OCI-LY3 (cell line): ENCODE measurements around the gene RGL1.

Experiments used
- EZH2phosphoT487 ChIP-seq: fragments of 200-600 bp; shearing (Covaris generic); IDR thresholded peaks from 2 replicates; pipeline ENCODE4 v1.6.1; 2018; ENCODE audit warnings: antibody characterized with exemption, mixed run types, low read depth
- TF ChIP-seq, protein P1 (sequence below): fragments of 200-600, 300-600 bp; sonication (generic); IDR thresholded peaks from 2 replicates; pipeline ENCODE4 v1.5.1; 2014; ENCODE audit warnings: antibody characterized with exemption, low read length, low read depth

DNA sequence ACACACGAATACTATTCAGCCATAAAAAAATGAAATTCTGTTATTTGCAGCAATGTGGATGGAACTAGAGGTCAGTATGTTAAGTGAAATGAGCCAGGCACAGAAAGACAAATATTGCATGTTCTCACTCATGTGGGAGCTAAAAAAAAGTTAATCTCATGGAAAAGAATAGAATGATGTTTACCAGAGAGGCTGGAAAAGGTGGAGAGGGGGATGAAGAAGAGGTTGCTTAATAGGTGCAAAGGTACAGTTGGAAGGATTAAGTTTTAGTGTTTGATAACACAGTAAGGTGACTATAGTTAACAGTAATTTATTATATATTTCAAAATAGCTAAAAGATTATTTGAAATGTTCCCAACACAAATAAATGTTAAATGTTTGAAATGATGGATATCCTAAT is 10.8 kb upstream of the RGL1 start:
- TF ChIP-seq, protein P1, sequence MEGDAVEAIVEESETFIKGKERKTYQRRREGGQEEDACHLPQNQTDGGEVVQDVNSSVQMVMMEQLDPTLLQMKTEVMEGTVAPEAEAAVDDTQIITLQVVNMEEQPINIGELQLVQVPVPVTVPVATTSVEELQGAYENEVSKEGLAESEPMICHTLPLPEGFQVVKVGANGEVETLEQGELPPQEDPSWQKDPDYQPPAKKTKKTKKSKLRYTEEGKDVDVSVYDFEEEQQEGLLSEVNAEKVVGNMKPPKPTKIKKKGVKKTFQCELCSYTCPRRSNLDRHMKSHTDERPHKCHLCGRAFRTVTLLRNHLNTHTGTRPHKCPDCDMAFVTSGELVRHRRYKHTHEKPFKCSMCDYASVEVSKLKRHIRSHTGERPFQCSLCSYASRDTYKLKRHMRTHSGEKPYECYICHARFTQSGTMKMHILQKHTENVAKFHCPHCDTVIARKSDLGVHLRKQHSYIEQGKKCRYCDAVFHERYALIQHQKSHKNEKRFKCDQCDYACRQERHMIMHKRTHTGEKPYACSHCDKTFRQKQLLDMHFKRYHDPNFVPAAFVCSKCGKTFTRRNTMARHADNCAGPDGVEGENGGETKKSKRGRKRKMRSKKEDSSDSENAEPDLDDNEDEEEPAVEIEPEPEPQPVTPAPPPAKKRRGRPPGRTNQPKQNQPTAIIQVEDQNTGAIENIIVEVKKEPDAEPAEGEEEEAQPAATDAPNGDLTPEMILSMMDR: no peak
- no peak for TF ChIP-seq EZH2phosphoT487
